IMR-90 (cell line): ENCODE results near the gene SP3. TPM values are rescaled to one million over a fixed set of nuclear protein-coding genes. Genes with fewer than 3 reads are reported as not detected.

ENCODE experiments used
- ATAC-seq: fragments of 200-7000 bp; cut with Tn5 transposase; 2 replicates; pipeline ENCODE4 v1.9.1; 2020; ENCODE audit warnings: low read depth, mild to moderate bottlenecking, moderate library complexity
- BruUV-seq: library from RNA; stranded (reverse); fragments of 400-500 nt; replicated peaks from 2 replicates; lab custom pipeline; 2021; lab: Mats Ljungman, UMichigan
- CTCF ChIA-PET: fragments of 300-600 bp; formaldehyde crosslinking; extraction: SDS; loops from one replicate; lab custom pipeline; 2021; ENCODE audit warnings: antibody characterized with exemption; lab: Yijun Ruan, JAX
- POLR2A ChIA-PET: fragments of 300-600 bp; sonication (Branson Sonifier 250); formaldehyde crosslinking; loops from one replicate; lab custom pipeline; 2022; ENCODE audit warnings: antibody characterized with exemption; ENCODE audit not compliant: unreplicated experiment; lab: Charles Lee
- DNase-seq: peaks from one replicate; pipeline ENCODE4 v3.0.0; 2013
- H2AFZ ChIP-seq: replicated peaks from 2 replicates; pipeline ENCODE3; 2013; ENCODE audit warnings: low read length, mild to moderate bottlenecking; ENCODE audit not compliant: poor library complexity
- H2AK5ac ChIP-seq: 2 replicates; pipeline ENCODE4 v1.6.1; 2013; ENCODE audit warnings: low read depth, low read length, inconsistent platforms
- H2AK9ac ChIP-seq: replicated peaks from 2 replicates; pipeline ENCODE3; 2013; ENCODE audit warnings: mild to moderate bottlenecking, low read depth, low read length, moderate library complexity; ENCODE audit not compliant: poor library complexity
- H2BK120ac ChIP-seq: 2 replicates; pipeline ENCODE4 v1.6.1; 2013; ENCODE audit warnings: low read depth, low read length, inconsistent platforms
- H2BK15ac ChIP-seq: 3 replicates; pipeline ENCODE4 v1.6.1; 2013; ENCODE audit warnings: low read depth, low read length, inconsistent platforms
- H2BK20ac ChIP-seq: 2 replicates; pipeline ENCODE4 v1.6.1; 2013; ENCODE audit warnings: low read depth, mild to moderate bottlenecking, inconsistent platforms, low read length, moderate library complexity
- H2BK5ac ChIP-seq: 2 replicates; pipeline ENCODE4 v1.6.1; 2013; ENCODE audit warnings: mild to moderate bottlenecking, low read depth, low read length, inconsistent platforms; ENCODE audit not compliant: poor library complexity, severe bottlenecking
- H3K14ac ChIP-seq: replicated peaks from 2 replicates; pipeline ENCODE4 v1.6.1; 2013; ENCODE audit warnings: low read depth, low read length, inconsistent platforms
- H3K18ac ChIP-seq: 2 replicates; pipeline ENCODE4 v1.6.1; 2013; ENCODE audit warnings: low read depth, low read length, control low read depth
- H3K23ac ChIP-seq: 2 replicates; pipeline ENCODE4 v1.6.1; 2013; ENCODE audit warnings: low read depth, low read length, inconsistent platforms
- H3K27ac ChIP-seq: 2 replicates; pipeline ENCODE4 v1.5.1; 2013; ENCODE audit warnings: mild to moderate bottlenecking, control low read depth, low read length; ENCODE audit not compliant: insufficient read depth
- H3K27me3 ChIP-seq: 2 replicates; pipeline ENCODE4 v1.6.1; 2013; ENCODE audit warnings: low read length; ENCODE audit not compliant: control insufficient read depth, insufficient read depth
- H3K36me3 ChIP-seq: 2 replicates; pipeline ENCODE4 v1.6.1; 2013; ENCODE audit warnings: low read length, mixed read lengths; ENCODE audit not compliant: control insufficient read depth, insufficient read depth
- H3K4ac ChIP-seq: 2 replicates; pipeline ENCODE4 v1.6.1; 2013; ENCODE audit warnings: low read depth, low read length, inconsistent platforms
- H3K4me1 ChIP-seq: 2 replicates; pipeline ENCODE4 v1.6.1; 2013; ENCODE audit warnings: low read length, mixed read lengths; ENCODE audit not compliant: control insufficient read depth, insufficient read depth
- H3K4me2 ChIP-seq: 2 replicates; pipeline ENCODE4 v1.6.1; 2013; ENCODE audit warnings: low read depth, mild to moderate bottlenecking, control low read depth, low read length, moderate library complexity
- H3K4me3 ChIP-seq: 2 replicates; pipeline ENCODE4 v1.5.1; 2013; ENCODE audit warnings: low read depth, mild to moderate bottlenecking, control low read depth, low read length, moderate library complexity; ENCODE audit not compliant: insufficient read depth
- H3K56ac ChIP-seq: 2 replicates; pipeline ENCODE4 v1.6.1; 2013; ENCODE audit warnings: low read length, inconsistent platforms; ENCODE audit not compliant: insufficient read depth; ENCODE audit errors: extremely low read depth
- H3K79me1 ChIP-seq, 2 experiments: 2 replicates each; pipeline ENCODE4 v1.6.1; 2013; ENCODE audit warnings: low read length in 2 of 2, inconsistent platforms in 1 of 2, low read depth in 1 of 2
- H3K9ac ChIP-seq: 2 replicates; pipeline ENCODE4 v1.6.1; 2013; ENCODE audit warnings: low read depth, low read length, control low read depth
- H3K9me1 ChIP-seq: 2 replicates; pipeline ENCODE4 v1.6.1; 2013; ENCODE audit warnings: low read length, inconsistent platforms; ENCODE audit not compliant: insufficient read depth
- H3K9me3 ChIP-seq: 2 replicates; pipeline ENCODE4 v1.6.1; 2013; ENCODE audit warnings: low read length; ENCODE audit not compliant: control insufficient read depth, insufficient read depth
- H4K20me1 ChIP-seq: 2 replicates; pipeline ENCODE4 v1.6.1; 2013; ENCODE audit warnings: low read length, inconsistent platforms; ENCODE audit not compliant: insufficient read depth
- H4K5ac ChIP-seq: 2 replicates; pipeline ENCODE4 v1.6.1; 2013; ENCODE audit warnings: mild to moderate bottlenecking, low read depth, low read length, control low read depth
- H4K8ac ChIP-seq, 2 experiments: 2 replicates each; pipeline ENCODE4 v1.6.1; 2013; ENCODE audit warnings: low read depth in 2 of 2, low read length in 2 of 2, control low read depth in 1 of 2, inconsistent platforms in 1 of 2
- H4K91ac ChIP-seq: 2 replicates; pipeline ENCODE4 v1.6.1; 2013; ENCODE audit warnings: low read depth, low read length, inconsistent platforms; ENCODE audit not compliant: insufficient read depth
- CEBPB ChIP-seq: IDR thresholded peaks from 2 replicates; pipeline ENCODE4 v1.6.1; 2012; ENCODE audit warnings: low read depth, low read length, improper control_type of control experiment
- CHD1 ChIP-seq: IDR thresholded peaks from 2 replicates; pipeline ENCODE4 v1.6.1; 2012; ENCODE audit warnings: low read depth, low read length, improper control_type of control experiment
- CTCF ChIP-seq: conservative IDR thresholded peaks from 2 replicates; pipeline ENCODE4 v1.5.1; 2012; ENCODE audit warnings: mild to moderate bottlenecking, low read depth, low read length, improper control_type of control experiment
- ELK1 ChIP-seq: fragments of 150-350 bp; IDR thresholded peaks from 2 replicates; pipeline ENCODE4 v1.6.1; 2016; ENCODE audit warnings: low read depth, mild to moderate bottlenecking, low read length, moderate library complexity, borderline replicate concordance
- MAFK ChIP-seq: IDR thresholded peaks from 2 replicates; pipeline ENCODE4 v1.6.1; 2012; ENCODE audit warnings: low read depth, low read length, improper control_type of control experiment
- MAZ ChIP-seq: IDR thresholded peaks from 2 replicates; pipeline ENCODE4 v1.6.1; 2012; ENCODE audit warnings: low read depth, mild to moderate bottlenecking, low read length, improper control_type of control experiment, moderate library complexity, borderline replicate concordance
- MXI1 ChIP-seq: IDR thresholded peaks from 2 replicates; pipeline ENCODE4 v1.6.1; 2012; ENCODE audit warnings: low read depth, mild to moderate bottlenecking, low read length, moderate library complexity, borderline replicate concordance
- NFE2L2 ChIP-seq: fragments of 150-350 bp; IDR thresholded peaks from 2 replicates; pipeline ENCODE4 v1.6.1; 2016; ENCODE audit warnings: low read depth, mild to moderate bottlenecking, low read length
- POLR2A ChIP-seq: IDR thresholded peaks from 2 replicates; pipeline ENCODE4 v1.6.1; 2012; ENCODE audit warnings: mild to moderate bottlenecking, low read depth, low read length
- RCOR1 ChIP-seq: IDR thresholded peaks from 2 replicates; pipeline ENCODE4 v1.6.1; 2012; ENCODE audit warnings: mild to moderate bottlenecking, low read length, improper control_type of control experiment; ENCODE audit not compliant: insufficient replicate concordance
- RFX5 ChIP-seq: IDR thresholded peaks from 2 replicates; pipeline ENCODE4 v1.8.0; 2012; ENCODE audit warnings: low read depth, mild to moderate bottlenecking, low read length, moderate library complexity
- SMC3 ChIP-seq: fragments of 150-350 bp; IDR thresholded peaks from 2 replicates; pipeline ENCODE4 v1.6.1; 2016; ENCODE audit warnings: low read depth, mild to moderate bottlenecking, antibody characterized with exemption, low read length, moderate library complexity
- USF2 ChIP-seq: fragments of 150-350 bp; IDR thresholded peaks from 2 replicates; pipeline ENCODE4 v1.6.1; 2017; ENCODE audit warnings: mild to moderate bottlenecking, antibody characterized with exemption, low read length, low read depth
- WGBS, 2 experiments: methylation state at CpG; one replicate each; pipeline versions ENCODE4 v1.1.5 to v1.1.7; 2013; ENCODE audit warnings: missing lambda C conversion rate in 2 of 2; ENCODE audit not compliant: insufficient read length in 1 of 2; ENCODE audit errors: extremely low coverage in 2 of 2; 5-methylcytosine and 5-hydroxymethylcytosine counted together
- dilution Hi-C: fragments of 300-500 bp; cut with HindIII; formaldehyde crosslinking; loops from one replicate; pipeline ENCODE4 v1.14.3; 2018; ENCODE audit warnings: low sequenced_read_pairs; ENCODE audit not compliant: unreplicated experiment
- in situ Hi-C: fragments of 300-500 bp; cut with MboI; formaldehyde crosslinking; loops from 3 replicates; pipeline ENCODE4 v1.14.3; 2019; ENCODE audit warnings: low sequenced_read_pairs, inconsistent platforms, mixed read lengths
- intact Hi-C: fragments of 100-400 bp; cut with micrococcal nuclease; formaldehyde crosslinking; loops from 2 replicates; pipeline ENCODE4 v1.10.0; 2022
- polyA plus RNA-seq, 3 experiments: library from polyadenylated mRNA; depleted of rRNA; stranded (reverse); fragments of >200 nt; gene quantifications; 2 replicates each; pipeline ENCODE4 v1.2.3, GENCODE V29; 2012; ENCODE audit warnings: low replicate concordance in 1 of 3
- total RNA-seq: library from RNA; depleted of rRNA; stranded (reverse); fragments of >200 nt; gene quantifications from 2 replicates; pipeline ENCODE4 v1.2.3, GENCODE V29; 2012

The SP3 gene
- total and polyA plus RNA-seq, 2 of the 4 experiments (the other 2 are of a cell fraction): 26.7 to 136 TPM

- no peak overlapping the region for H3K4me3 ChIP-seq
- no peak overlapping the region for H2AK5ac ChIP-seq
- in situ Hi-C loops (no loop called here), intact Hi-C loops (no loop called here), dilution Hi-C loops (no loop called here)
- H4K8ac ChIP-seq: no peak overlapping the region
- no peak overlapping the region for H2AK9ac ChIP-seq
- H4K91ac ChIP-seq: no peak overlapping the region
- no peak overlapping the region for H2BK120ac ChIP-seq
- no peaks in the 10 kb centered on the region for H3K79me1 ChIP-seq
- no peak overlapping the region for H2BK20ac ChIP-seq
- H2BK15ac ChIP-seq: no peak overlapping the region
- H3K18ac ChIP-seq: no peak overlapping the region
- no peak overlapping the region for H2AFZ ChIP-seq
- no peak overlapping the region for H3K14ac ChIP-seq
- H3K56ac ChIP-seq: no peak overlapping the region
- ChIA-PET POLR2A (interaction anchor here (0.6 kb wide), 1 partner anchor 33 kb away, joined by 4 read pairs; no protein-coding TSS in a partner anchor), CTCF (no interaction called here)
- H3K4ac ChIP-seq: no peak overlapping the region
- TF ChIP-seq MAZ (no peak), MAFK (no peak), CEBPB (no peak), MXI1 (no peak), CHD1 (no peak), RCOR1 (no peak), RFX5 (no peak), USF2 (no peak), ELK1 (no peak), SMC3 (no peak), POLR2A (no peak), NFE2L2 (no peak), CTCF (no peak)
- no peaks in the 10 kb centered on the region for H3K9me3 ChIP-seq
- no peaks in the 10 kb centered on the region for H3K9me1 ChIP-seq
- H4K20me1 ChIP-seq: no peaks in the 10 kb centered on the region
- H4K5ac ChIP-seq: no peak overlapping the region
- no peak overlapping the region for H3K4me2 ChIP-seq
- no TSS peak for BruUV-seq
- no peak overlapping the region for H2BK5ac ChIP-seq
- H3K9ac ChIP-seq: no peak overlapping the region
- no peak for DNase-seq
- H3K4me1 ChIP-seq: peaks cover 2% of the 10 kb centered on the region; the same call in 1 of the 2 replicates
- no CpG with 5 or more reads among the region's 2 CpGs for WGBS, 2 experiments
- no peak for ATAC-seq
- no peak overlapping the region for H3K27ac ChIP-seq
- no peaks in the 10 kb centered on the region for H3K36me3 ChIP-seq
- no peak overlapping the region for H3K23ac ChIP-seq
- peaks cover 4% of the 10 kb centered on the region; the same call in 1 of the 2 replicates for H3K27me3 ChIP-seq
Measured at GRCh38 chr2:173996766-173997165, 31.6 kb upstream of the SP3 start.
